Measurements from ENCODE around the gene MRPL23.
"Not testable (repeated sequence)": the region's sequence is repeated elsewhere in the genome, so short reads cannot be mapped to it uniquely, and the experiment has no call there.

The MRPL23 gene

DNA sequence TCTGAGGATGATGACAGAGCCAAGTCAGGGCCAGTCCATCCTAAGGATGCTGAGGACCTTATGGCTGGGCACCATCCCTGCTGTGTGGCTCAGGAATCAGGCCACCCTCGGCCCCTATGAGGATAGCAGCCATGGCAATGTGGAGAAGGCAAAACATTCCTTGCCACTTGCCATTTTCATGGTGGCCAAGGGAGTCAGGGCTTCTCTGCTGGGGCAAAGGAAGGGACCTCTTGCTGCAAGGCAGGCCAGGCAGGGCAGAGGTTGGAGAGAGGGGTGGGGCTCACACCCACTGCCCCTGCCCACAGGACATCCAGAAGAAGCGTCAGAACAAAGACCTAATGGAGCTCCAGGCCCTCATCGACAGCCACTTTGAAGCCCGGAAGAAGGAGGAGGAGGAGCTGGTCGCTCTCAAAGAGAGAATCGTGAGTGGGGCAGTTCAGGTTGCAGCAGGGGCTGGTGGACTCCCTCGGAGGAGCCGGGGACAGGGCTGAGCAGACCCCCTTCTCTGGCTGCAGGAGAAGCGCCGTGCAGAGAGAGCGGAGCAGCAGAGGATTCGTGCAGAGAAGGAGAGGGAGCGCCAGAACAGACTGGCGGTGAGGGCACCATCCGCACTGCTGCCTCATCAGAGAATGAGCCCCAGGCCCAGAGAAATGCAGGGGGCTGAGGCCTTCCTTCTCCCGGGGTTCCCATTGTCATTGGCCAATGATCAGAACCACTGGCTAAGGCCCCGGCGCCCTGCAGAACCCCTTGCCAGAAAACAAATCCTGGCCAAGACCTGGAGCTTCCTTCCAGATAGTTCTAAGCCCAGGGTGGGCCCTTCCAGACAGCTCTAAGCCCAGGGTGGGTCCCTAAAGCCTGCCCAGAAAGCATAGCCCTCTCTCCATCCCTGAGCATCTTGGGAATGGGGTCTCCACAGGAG lies 13.5 kb upstream of the MRPL23 start:
- DNase-seq (ENCODE audit: low read depth in 3 of 3): no peak

DNA sequence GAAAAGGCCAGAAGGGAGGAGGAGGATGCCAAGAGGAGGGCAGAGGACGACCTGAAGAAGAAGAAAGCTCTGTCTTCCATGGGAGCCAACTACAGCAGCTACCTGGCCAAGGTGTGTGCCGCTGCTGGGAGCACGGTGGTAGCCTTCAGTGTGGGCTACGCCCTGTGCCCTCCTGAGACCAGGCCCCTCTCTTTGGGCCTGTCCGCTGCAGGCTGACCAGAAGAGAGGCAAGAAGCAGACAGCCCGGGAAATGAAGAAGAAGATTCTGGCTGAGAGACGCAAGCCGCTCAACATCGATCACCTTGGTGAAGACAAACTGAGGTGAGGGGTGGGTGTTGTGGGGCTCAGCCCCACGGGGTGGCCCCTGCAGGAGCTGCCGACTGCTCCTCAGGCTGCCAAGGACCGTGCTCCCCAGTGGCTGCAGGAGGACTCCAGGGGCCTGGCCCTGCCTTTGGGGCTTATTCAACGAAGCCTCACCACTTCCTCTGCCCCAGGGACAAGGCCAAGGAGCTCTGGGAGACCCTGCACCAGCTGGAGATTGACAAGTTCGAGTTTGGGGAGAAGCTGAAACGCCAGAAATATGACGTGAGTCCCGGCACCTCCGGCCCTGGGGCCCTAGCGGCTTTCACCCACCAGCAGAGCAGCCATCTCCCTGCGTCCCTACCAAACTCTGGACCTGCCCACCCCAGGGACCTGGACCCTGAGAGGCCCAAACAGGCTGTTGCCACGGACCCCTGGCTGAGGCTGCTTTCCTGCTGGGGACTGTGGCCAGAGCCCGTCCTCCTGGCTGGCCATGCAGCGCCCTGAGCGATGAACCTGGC lies 12.6 kb upstream of the MRPL23 start:
- DNase-seq (ENCODE audit: low read depth in 3 of 3): no peak

DNA sequence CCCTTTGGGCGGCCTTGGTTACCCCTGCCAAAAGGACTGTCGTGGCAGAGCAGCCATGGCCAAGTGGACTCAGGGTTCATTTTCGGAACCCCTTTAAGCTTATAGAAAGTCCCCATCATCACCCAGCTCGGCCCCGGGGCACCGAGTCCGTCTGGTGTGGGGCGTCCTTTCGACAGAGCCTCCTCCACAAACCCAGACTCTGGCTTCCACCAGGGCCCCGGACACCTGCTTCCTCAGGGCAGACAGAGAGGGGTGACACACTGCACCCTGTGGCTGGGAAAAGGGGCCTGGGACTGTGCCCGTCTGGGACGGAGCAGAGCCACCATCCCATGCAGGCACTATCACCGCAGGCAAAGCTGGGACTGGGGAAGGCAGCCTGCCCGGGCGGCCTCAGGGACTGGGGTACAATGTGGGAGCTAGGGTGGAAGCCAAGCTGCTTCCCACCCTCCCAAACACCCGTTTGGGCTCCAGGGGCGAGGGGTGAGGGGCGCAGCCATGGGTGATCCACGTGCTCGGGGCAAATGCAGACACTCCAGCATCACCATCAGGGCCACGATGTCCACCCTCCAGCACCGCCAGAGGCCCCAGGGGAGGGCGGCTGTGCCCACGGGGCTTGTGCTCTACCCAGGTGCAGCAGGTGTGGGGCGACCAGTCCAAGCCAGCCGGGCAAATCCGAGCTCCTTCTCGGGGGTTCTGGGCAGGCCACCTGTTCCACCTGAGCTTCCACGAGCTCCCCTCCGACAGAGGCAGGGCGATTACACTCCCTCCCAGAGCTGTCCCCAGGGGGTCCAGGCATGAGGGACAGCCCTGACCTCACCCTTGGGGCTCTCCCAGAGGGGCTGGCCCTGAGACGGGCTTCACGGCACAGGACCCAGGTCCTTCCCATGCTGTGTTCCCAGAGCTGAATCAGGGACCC lies 11.7 kb upstream of the MRPL23 start:
- no peak for DNase-seq (ENCODE audit: low read depth in 3 of 3)

DNA sequence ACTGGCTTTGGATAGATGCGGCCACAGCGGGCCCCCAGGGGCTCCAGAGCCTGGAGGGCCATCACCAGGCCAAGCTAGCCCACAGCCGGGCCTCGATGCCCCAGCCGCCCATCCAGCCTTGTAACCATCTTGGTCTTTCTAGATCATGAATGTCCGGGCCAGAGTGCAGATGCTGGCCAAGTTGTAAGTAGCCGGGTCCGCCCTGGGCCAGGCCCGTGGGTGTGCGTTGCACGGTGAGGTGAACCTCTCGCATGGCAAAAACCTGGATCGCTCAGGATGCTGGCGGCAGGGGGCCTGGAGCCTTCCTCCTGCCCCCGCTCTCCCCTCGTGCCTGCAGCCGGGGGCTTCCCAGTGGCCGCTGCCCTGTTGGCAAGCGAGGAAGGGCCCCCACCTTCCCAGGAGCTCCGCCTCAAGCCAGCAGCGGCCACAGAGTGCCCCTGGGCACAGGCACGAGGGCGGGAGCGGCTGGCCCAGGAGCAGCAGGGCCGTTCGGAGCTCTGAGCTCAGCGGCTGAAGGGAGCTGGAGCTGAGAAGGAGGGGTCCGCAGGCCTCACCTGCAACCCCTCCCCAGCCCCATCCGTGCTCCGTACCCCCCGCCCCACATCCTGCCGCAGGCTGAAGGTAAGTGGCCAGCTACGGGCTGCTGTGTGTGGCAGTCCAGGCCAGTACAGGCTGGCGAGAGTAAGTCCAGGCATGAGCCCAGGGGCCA lies 10.9 kb upstream of the MRPL23 start:
- DNase-seq (ENCODE audit: low read depth in 3 of 3): no peak

DNA sequence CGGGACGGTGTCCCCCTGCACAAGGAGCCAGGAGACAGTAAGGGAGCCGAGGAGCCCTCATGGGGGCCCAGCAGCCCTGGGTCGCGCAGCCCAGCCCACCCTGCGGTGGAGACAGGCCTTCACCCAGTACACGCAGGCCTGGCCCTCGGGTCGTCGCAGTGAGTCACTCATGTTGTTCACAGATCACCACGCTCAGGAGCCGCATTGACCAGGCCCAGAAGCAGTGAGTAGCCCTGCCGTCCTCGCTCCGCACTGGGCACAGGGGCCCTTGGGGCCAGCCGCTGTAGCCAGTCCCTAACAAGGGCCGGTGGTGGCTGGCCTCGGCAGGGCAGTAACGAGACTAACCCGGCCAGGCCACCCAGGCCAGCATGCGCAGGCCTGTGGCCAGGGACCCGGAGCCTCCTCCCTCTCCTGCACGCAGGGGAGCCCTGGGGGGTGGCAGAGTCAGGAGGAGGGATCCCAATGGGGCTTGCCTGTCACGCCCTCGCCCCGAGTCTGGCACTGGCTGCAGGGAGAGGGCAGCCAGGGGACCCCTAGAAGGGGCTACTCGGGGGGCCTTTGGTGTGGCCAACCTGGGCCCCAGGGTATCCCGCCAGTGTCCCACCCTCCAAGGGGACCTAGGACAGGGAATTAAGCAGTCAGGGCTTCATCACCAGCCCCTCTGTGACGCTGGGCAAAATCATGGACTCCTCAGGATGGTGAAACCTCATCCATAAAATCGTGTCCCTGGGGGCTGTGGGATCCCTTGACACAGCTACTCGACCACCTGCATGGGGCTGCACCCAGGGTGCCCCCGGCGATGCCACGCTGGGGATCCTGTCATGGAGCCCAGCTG lies 10.1 kb upstream of the MRPL23 start:
- no peak for DNase-seq (ENCODE audit: low read depth in 3 of 3)

DNA sequence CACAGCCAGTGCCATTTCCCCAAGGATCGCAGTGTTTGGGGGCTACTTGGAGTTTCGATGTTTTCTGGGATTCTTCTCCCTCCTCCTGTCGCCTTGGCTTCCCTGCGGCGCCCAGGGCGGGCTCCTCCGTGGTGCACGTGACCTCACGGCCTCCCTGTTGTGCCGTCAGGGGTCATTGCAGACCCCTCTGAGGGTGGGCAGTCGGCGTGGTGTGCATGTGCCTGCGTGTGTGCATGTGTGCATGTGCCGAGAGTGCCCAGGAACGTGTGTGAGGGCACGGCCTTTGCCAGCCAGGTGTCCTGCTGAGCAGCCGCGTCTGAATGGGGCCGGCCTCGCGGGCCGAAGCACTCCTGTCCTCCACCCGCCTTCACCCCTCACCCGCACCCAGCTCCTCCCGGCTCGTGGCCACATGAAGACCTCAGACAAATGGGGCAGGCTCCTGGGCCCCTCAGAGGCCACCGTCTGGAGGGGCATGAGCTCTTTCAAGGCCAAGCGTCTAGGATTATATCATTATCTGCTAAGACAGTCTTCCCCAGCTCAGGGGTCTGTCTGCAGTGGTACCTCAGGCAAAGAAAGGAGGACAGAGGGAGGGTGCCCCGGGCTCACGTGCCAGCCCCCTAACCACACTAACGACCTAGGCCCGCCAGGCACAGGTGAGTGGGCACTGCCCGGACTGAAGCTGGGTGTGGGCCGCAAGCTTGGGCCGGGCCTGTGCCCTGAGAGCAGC lies 9.4 kb upstream of the MRPL23 start:
- DNase-seq (ENCODE audit: low read depth in 3 of 3): no peak

DNA sequence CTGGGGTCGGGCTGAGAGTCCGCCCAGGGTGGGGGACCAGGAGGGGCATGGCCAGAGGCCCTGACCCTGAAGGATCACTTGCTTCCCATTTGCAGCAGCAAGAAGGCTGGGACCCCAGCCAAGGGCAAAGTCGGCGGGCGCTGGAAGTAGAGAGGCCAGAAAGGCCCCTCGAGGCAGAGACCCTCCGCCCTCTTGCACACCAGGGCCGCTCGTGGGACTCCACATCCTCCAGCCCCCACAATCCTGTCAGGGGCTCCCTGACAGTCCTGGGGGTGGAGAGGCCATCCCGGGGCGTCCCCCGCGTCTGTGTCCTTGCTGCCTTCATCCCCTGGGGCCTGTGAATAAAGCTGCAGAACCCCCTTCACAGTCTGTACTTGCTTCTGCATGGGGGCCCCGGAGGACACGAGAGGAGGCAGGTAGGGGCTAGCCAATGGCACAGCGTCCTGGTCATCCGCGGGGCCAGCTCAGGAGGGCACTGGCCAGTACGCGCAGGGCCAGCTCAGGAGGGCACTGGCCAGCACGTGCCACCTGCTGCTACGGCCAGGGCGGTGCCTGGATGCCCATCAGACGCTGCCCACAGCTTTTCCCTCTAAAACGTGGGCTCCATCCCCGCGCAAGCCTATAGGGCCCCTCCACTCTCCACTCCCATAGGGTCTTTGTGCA lies 8.7 kb upstream of the MRPL23 start:
- DNase-seq (ENCODE audit: low read depth in 3 of 3): no peak

DNA sequence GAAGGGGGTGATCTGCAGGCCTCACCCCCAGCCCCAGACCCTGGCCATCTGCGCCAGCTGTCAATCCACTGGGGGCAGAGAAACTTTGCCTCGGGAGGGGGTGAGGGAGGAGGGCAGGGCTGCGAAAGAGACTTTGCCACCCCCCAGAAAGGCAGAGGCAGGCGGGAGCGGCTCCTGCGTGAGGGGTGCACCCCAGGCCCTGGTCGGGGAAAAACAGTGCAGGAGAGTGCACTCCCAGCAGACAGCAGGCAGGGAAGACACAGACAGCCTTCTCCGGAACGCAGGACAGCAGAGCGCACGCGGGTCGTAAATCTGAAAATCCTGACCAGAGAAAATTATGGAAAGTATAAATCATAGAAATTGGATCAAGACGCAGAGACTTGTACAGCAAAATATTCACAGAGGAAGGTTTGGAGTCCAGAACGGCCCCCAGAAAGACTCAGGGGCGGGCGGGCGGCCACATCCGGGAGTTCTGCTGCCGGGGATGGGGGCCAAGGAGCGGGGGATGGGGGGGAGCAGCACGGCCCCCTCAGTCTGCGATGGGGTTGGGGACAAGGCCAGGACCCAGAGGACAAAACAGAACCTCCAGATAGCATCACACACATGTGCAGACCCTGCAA lies 8.0 kb upstream of the MRPL23 start:
- no peak for DNase-seq (ENCODE audit: low read depth in 3 of 3)

DNA sequence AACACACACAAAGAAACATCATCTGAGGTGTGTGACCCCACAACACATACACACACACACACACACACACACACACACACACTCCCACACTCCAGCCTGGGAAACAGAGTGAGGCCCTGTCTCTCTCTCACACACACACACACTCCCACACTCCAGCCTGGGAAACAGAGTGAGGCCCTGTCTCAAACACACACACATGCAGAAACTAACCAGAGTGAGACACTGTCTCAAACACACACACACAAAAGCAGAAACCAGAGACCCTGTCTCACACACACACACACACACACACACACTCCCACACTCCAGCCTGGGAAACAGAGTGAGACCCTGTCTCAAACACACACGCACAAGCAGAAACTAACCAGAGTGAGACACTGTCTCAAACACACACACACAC lies 7.3 kb upstream of the MRPL23 start:
- DNase-seq (ENCODE audit: low read depth in 3 of 3): not testable (repeated sequence)

DNA sequence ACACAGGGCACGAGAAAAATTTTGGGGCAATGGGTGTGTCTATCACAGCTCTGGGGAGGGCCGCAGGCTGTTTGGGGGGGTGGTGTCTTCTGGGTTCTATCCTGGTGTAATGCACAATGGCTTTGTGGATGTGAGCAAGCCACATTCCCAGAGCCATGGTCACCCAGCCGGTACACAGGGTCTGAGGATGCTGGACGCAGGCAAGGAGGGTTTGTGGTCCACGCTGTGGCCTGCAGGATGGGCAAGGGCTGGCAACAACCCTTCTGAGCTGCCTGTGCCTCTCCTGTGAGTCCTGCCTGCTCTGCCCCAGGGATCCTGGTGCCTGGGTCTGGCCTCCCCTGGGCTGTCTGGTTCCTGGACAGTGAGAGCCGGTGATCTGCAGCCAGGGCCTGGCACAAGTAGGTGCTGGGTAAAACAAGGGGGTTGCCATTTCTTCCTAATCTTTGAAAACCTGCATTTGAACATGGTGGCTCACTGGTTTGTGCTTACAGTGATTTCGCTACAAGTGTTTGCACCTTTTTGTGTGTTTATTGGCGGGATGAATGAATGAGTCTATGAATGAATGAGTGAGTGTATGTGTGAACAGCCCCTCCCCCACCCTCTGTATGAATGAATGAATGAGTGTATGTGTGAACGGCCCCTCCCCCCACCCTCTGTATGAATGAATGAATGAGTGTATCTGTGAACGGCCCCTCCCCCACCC lies 4.4 kb upstream of the MRPL23 start:
- DNase-seq (ENCODE audit: low read depth in 3 of 3): no peak

DNA sequence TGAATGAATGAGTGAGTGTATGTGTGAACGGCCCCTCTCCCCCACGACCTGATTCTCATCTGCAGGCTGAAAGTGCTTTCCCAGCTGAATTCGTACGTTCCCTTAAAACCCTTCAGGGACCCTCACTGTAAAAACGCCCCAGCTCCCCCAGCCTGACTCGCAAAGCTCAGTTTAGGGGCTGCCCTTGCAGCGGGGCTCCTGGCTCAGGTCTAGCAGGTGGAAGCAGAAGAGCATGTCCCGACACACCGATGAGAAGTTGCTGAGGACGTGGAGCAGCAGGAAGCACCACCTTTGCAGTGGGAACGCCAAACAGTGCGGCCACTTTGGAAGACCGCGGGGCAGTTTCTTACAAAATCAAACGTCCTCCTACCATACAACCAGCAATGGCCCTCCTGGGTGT lies 3.6 kb upstream of the MRPL23 start:
- no peak for DNase-seq (ENCODE audit: low read depth in 3 of 3)

DNA sequence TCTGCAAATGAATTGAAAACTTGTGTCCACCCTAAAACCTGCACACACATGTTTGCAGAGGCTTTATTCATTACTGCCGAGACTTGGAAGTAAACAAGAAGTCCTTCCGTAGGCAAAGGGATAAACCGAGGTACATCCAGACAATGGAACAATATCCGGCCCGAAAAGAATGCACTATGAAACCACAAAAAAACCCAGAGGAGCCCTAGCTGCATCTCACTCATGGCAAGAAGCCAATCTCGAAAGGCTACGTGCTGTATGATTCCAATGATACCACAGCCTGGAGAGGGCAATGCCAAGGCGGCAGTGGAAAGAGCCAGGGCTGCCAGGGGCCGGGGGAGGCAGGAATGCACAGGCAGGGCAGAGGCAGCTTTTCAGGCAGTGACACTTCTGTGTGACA lies 3.2 kb upstream of the MRPL23 start:
- no peak for DNase-seq (ENCODE audit: low read depth in 3 of 3)

DNA sequence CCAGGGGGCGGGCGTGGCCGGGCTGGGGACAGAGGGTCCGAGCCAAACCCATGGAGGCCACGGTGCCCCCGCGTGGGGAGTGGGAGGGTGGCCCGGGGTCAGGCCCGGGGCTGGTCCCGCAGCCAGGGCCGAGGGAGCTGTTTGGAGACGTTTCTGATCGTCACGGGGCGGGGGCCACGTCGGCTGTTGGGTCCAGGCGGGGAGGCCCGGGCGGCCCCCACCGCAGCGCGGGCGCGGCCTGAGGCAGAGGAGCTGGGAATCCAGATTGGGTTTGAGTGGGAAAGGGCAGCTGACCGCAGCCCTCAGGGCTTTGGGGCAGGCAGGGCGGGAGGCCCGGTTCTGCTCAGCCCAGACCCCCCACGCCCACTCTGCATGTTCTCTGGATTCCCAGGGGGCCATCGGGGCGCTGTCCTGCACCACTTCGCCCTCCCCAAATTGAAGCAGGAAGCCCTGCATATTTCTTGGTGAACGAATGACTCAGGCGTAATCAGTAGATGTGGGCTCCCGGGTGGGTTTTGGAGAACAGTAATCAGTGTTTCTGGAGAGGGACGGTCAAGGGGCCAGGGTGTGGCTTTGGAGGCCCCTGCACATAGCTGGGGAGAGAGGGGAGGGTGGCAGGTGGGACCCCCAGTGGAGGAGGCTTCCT lies 583 bp downstream of the MRPL23 start:
- DNase-seq (ENCODE audit: low read depth in 3 of 3): no peak

DNA sequence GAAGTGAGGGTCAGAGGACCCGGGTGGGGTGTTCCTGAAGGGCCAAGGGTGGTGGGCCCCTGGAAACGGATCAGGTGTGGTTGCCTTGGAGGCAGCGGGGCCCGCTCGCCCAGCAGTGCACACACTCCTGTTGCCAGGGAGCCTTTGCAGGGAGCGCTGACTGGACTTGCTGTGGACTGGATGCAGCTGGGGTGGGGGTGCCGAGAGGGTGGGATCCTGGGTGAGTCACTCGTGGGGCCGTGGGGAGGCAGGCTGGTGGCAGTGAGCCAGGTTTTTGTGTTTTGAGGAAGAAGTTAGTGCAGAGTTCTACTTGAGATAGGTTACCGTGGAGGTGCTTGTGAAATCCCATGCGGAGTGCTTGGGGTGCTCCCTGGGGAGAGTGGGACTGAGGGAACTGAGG lies 1.3 kb downstream of the MRPL23 start:
- DNase-seq (ENCODE audit: low read depth in 3 of 3): no peak

DNA sequence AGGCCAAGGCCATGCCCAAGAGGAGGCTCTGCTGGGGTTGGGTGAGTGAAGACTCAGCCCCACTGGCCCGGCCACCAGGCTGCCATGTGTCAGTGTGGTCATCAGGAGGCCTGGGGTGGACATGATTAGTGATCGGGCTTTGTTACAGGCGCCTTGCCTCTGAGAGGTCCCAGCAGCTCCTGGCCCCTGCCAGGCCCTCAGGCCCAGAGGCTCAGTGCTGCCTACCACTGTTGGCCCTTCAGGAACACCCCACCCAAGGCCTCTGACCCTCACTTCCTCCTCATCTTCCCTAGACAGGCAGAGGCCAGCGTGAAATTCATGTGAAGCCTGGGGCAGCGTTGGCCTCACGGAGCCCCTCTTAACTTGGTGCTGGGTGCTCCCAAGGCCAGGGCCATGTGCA lies 2.2 kb downstream of the MRPL23 start:
- no peak for DNase-seq (ENCODE audit: low read depth in 3 of 3)

DNA sequence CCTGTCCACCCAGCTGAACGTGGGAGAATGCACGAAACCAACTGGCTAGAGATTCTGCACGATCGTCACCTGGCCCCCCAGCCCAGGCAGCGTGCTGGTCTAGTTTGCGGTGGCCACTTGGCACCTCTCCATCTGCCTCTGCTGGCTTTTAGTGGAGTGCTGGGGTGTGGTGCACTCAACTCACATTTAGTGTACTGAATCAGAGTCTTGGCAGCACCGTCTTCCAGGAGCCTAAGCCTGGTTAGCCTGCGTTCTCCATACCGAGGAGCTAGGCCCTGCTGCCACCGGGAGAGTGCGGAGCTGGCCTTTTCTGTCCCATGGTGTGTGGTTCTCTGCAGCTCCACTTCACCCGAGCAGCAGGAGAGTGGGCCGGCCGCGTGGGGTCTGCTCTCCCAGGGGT lies 2.8 kb downstream of the MRPL23 start:
- DNase-seq (ENCODE audit: low read depth in 3 of 3): no peak

DNA sequence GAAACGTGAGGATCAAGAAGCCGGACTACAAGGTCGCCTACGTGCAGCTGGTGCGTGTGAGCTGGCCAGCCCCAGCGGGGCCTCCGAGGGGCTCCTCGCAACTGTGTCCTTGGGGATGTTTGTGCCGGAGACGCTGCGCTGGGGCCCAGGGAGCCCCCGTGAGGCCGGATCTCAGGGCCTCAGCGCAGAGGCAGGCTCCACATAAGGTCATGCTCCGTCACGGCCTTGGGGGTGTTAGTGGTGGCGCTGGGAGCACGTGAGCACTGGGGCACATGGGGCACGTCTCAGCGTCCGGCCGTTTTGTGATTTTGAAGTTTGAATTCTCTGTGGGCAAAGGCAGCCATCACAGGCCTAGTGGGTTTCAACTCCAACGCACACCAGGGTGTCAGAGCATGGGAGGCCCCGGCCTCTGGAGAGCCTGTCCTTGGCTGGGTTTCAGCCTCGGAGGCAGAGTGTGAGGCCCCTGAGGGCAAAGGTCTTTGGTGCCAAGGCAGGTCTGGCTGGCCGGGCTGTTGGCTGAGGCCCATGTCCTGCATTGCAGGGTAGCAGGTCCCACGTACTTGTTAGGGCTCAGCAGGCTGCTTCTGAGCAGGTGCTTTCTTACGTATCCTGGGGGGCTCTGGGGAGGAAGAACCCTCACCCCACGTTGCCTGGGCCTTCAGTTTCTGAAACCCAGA lies 5.8 kb downstream of the MRPL23 start:
- no peak for DNase-seq (ENCODE audit: low read depth in 3 of 3)
